B cell (primary cell): ENCODE measurements around the gene F12.

Experiments used
- CTCF ChIP-seq: fragments of 200-600 bp; IDR thresholded peaks from one replicate; pipeline ENCODE4 v1.8.0; 2022; ENCODE audit warnings: antibody characterized with exemption, mild to moderate bottlenecking
- EZH2 ChIP-seq: IDR thresholded peaks from 2 replicates; pipeline ENCODE4 v1.6.1; 2012; ENCODE audit warnings: borderline replicate concordance, low read depth, mild to moderate bottlenecking, moderate library complexity, low read length; ENCODE audit not compliant: insufficient read depth, poor library complexity, severe bottlenecking

GRCh38 chr5:177455661-177456590 is 46.6 kb upstream of the F12 start:
- TF ChIP-seq CTCF (peak; percentile 96), EZH2 (no peak)
